Medulla oblongata (tissue), 1 donor: ENCODE results near the gene PRR19.

ENCODE experiments used
- DNase-seq: peaks from one replicate; pipeline ENCODE4 v3.0.0-alpha.2; 2015; ENCODE audit errors: extremely low spot score

The PRR19 gene

DNA sequence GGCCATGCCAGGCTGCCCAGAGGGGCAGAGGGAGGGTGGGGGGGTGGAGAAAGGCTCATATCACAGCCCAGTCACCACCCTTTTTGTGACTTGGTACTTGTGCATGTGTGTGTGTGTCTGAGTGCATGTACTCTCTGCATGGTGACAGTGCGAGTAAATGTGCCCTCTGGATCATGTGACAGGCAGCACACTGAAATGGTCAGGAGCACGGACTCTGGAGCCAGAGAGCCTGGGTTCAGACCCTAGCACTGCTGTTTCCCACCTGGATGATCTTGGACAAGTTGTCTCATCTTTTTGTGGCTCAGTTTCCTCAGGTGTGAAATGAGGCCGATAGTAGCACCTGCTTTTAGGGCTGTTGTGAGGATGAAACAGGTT, 30.9 kb upstream of the PRR19 start:
- DNase-seq = peak; percentile 55

- no peak for DNase-seq
Measured at GRCh38 chr19:42271861-42272534, 29.9 kb upstream of the PRR19 start.

GRCh38 chr19:42272535-42272897, 29.4 kb upstream of the PRR19 start:
- DNase-seq = no peak

DNA sequence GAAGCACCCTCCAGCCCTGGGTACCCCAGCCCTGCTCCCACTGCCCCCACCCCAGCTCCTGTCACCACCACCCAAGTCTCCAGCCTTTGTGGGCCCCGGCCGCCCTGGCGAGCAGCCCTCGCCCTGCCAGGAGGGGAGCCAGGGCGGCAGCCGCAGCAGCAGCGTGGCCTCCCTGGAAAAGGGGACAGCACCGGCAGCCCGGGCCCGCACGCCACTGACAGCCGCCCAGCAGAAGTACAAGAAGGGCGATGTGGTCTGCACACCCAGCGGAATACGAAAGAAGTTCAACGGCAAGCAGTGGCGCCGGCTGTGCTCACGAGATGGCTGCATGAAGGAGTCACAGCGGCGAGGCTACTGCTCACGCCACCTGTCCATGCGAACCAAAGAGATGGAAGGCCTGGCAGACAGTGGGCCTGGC, 28.9 kb upstream of the PRR19 start:
- DNase-seq = no peak

DNA sequence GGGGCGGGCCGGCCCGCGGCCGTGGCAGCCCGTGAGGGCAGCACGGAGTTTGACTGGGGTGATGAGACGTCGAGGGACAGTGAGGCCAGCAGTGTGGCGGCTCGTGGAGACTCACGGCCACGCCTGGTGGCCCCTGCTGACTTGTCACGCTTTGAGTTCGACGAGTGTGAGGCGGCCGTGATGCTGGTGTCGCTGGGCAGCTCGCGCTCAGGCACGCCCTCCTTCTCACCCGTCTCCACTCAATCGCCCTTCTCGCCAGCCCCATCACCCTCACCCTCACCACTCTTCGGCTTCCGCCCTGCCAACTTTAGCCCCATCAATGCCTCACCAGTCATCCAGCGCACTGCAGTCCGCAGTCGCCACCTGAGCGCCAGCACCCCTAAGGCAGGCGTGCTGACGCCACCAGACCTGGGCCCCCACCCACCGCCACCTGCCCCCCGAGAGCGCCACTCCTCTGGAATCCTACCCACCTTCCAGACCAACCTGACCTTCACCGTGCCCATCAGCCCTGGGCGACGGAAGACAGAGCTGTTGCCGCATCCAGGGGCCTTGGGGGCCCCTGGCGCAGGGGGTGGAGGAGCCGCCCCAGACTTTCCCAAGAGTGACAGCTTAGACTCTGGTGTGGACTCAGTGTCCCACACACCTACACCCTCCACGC, 28.4 kb upstream of the PRR19 start:
- DNase-seq = no peak

DNA sequence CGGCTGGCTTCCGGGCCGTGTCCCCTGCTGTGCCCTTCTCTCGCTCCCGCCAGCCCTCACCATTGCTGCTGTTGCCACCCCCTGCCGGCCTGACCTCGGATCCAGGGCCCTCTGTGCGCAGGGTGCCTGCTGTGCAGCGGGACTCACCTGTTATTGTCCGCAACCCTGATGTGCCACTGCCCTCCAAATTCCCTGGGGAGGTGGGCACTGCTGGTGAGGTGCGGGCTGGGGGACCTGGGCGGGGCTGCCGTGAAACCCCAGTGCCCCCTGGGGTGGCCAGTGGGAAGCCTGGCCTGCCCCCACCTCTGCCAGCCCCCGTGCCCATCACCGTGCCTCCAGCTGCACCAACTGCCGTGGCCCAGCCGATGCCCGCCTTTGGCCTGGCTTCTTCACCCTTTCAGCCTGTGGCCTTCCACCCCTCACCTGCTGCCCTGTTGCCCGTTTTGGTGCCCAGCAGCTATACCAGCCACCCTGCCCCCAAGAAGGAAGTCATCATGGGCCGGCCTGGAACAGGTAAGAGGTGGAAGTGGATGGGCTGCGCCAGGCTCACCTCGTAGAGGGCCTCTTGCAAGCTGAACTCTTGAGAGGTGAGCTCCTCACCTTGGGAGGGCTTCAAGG, 27.8 kb upstream of the PRR19 start:
- DNase-seq = no peak

DNA sequence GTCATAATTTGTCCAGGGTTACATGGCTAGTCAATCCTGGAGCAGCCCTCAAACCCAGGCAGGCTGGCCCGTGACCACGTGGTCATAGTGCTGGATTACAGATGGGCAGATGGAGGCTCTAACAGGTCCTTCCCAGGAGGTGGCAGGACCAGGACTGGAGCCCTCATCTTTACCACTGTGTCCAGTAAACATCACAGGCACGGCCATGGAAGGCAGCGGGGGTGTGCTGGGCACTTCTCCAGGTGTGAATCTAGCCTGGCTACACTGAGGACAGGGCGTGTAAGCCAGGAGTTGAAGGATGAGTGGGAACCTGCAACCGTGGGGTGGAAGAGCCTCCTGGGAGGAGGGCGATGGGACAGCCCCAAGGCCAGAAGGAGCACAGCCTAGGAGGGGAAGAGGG, 26.8 kb upstream of the PRR19 start:
- no peak for DNase-seq

GRCh38 chr19:42275517-42275916, 26.4 kb upstream of the PRR19 start:
- no peak for DNase-seq

DNA sequence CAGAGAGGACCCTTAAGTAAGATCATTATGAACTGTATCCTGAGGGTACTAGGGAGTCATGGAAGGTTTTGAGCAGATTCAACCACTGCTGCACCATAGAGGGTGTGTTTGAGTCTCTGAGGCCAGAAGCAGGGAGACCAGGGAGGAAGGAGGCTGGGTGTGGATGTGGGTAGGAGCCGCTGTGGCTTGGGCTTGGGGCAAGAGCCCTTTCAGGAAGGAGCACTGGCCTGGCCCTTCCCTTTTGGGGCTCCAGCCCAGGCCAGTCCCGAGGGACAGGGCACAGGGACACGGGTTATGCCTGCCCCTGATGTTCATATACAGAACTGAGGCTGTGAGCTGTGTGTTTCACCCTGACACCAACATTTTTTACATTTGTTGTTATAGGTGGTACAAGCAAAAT, 25.6 kb upstream of the PRR19 start:
- no peak for DNase-seq

DNA sequence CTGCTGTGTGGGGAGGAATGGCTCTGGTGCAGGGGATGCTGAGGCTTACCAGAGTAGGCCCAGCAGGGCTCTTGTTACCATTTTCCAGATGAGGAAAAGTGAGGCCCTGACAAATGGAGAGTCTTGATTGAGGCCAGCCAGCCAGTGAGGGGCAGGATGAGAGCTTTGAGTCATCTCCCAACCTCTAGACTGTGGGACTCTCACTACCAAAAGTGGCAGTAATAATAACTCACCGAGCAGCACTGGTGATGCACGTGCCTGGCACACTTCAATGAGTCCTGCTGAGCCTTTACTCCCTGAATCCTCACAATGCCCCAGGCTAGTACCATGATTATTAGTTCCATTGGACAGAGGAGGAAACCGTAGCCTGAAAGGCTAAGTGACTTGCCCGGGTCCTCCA, 25.1 kb upstream of the PRR19 start:
- DNase-seq = no peak

GRCh38 chr19:42277821-42278451, 24.0 kb upstream of the PRR19 start:
- no peak for DNase-seq

- no peak for DNase-seq
Measured at GRCh38 chr19:42278452-42279154, 23.3 kb upstream of the PRR19 start.

GRCh38 chr19:42279155-42279901, 22.6 kb upstream of the PRR19 start:
- peak; percentile 74 for DNase-seq

GRCh38 chr19:42279902-42280814, 21.8 kb upstream of the PRR19 start:
- peak; percentile 93 for DNase-seq

- DNase-seq = no peak
Measured at GRCh38 chr19:42280815-42281145, 21.2 kb upstream of the PRR19 start.

- peak; percentile 77 for DNase-seq
Measured at GRCh38 chr19:42281146-42281826, 20.6 kb upstream of the PRR19 start.

DNA sequence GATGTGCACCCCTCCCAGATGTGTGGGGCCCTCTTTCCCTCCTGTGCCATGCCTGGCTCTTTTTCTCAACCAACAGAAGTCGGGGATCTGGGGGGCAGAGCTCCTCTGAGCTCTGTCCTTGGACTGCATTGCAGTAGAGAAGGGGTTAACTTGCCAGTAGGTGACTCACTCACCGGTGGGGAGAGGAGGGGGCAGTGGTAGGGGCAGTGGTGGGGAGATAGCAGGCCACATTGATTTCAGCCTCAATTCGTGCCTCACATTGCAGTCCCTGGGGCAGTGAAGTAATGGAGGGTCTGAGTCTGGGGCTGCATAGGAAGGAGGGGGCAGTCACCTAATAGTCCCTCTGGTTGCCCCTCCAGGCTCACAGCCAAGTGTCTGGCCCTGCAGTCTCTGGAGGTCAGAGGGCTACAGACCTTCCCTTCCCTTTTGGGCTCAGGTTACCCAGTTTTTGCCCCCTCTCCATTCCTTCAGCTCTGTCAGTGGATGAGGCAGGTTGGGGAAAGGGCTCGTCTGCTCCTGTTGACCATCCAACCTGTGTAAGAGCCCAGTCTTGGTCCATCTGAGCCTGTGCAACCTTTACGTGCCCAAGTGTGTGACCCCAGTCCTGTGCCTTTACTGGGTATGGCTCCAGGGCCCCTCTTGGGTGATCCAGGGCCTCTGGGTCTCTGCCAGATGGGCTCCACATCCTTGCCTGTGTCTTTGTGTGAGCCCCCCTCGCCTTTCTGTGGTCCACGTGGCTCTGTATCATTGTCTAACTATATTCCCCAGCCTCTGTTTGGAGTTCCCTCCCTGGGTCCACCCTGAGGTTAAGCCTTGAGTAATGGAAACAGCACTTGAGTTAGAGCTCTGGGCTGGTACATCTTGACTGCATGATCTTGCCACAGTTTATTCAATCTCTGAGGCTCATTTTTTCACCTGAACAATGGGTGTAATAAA, 19.8 kb upstream of the PRR19 start:
- peak; percentile 36 for DNase-seq

- no peak for DNase-seq
Measured at GRCh38 chr19:42282819-42283187, 19.1 kb upstream of the PRR19 start.
